HepG2 (cell line): ENCODE measurements around the gene ATE1. TPM values are rescaled to one million over a fixed set of nuclear protein-coding genes. Genes with fewer than 3 reads are reported as not detected.

Source experiments
- ATAC-seq: fragments of 200-7000 bp; cut with Tn5 transposase; 3 replicates; pipeline ENCODE4 v1.9.1; 2020; ENCODE audit warnings: mild to moderate bottlenecking, moderate library complexity
- BruUV-seq: library from RNA; stranded (reverse); fragments of 400-500 nt; replicated peaks from 2 replicates; lab custom pipeline; 2021; lab: Mats Ljungman, UMichigan
- CTCF ChIA-PET: fragments of 300-600 bp; formaldehyde crosslinking; extraction: SDS; loops from one replicate; lab custom pipeline; 2021; ENCODE audit warnings: low total read pairs, inconsistent platforms, low intra/inter-chr PET ratio; lab: Yijun Ruan, JAX
- POLR2A ChIA-PET: fragments of 350-600 bp; sonication (Branson Sonifier 250); formaldehyde crosslinking; loops from one replicate; lab custom pipeline; 2020; ENCODE audit warnings: antibody characterized with exemption, inconsistent platforms; lab: Yijun Ruan, JAX
- DNase-seq: peaks from one replicate; pipeline ENCODE4 v3.0.0-alpha.2; 2015; ENCODE audit warnings: low spot score
- FAIRE-seq: peaks from 3 replicates; lab custom pipeline; 2011; peaks lifted over from hg19 to GRCh38; lab: Jason Lieb, UNC
- H2AFZ ChIP-seq: one replicate; pipeline ENCODE4 v1.6.1; 2011; ENCODE audit warnings: low read length, inconsistent platforms
- H3K27ac ChIP-seq: fragments of 300-600 bp; 3 replicates; pipeline ENCODE4 v1.8.0; 2011; ENCODE audit warnings: mixed run types, mild to moderate bottlenecking, mixed read lengths, low read length, inconsistent platforms; ENCODE audit not compliant: insufficient read depth; ENCODE audit errors: extremely low read length
- H3K27me3 ChIP-seq, 2 experiments: fragments of 200-600 bp in 1 of 2; 2 replicates in 1 of 2; 3 replicates in 1 of 2; pipeline versions ENCODE4 v1.6.0 to v1.8.0; 2011; ENCODE audit warnings: low read length in 2 of 2, mild to moderate bottlenecking in 2 of 2, moderate library complexity in 2 of 2, inconsistent platforms in 1 of 2; ENCODE audit not compliant: insufficient read depth in 2 of 2, control insufficient read depth in 1 of 2
- H3K36me3 ChIP-seq, 2 experiments: fragments of 200-600 bp in 1 of 2; replicated peaks in 1 of 2; 2 replicates in 1 of 2; 3 replicates in 1 of 2; pipeline versions ENCODE4 v1.5.1 to v1.8.0; 2011; ENCODE audit warnings: low read length in 2 of 2, inconsistent platforms in 1 of 2; ENCODE audit not compliant: insufficient read depth in 2 of 2, control insufficient read depth in 1 of 2
- H3K4me1 ChIP-seq: 2 replicates; pipeline ENCODE4 v1.5.1; 2012; ENCODE audit warnings: low read length, inconsistent platforms; ENCODE audit not compliant: insufficient read depth
- H3K4me2 ChIP-seq: 2 replicates; pipeline ENCODE4 v1.6.0; 2011; ENCODE audit warnings: low read depth, low read length, inconsistent platforms
- H3K4me3 ChIP-seq, 3 experiments: fragments of 200-600 bp in 1 of 3; sonication (generic), shearing (Covaris generic) in 1 of 3; replicated peaks in 1 of 3; 2 replicates each; pipeline ENCODE4 v1.5.1; 2011 to 2016; ENCODE audit warnings: low read length in 3 of 3, inconsistent platforms in 2 of 3, low read depth in 2 of 3, mild to moderate bottlenecking in 2 of 3, control low read depth in 1 of 3, mixed read lengths in 1 of 3; ENCODE audit not compliant: insufficient read depth in 1 of 3
- H3K79me2 ChIP-seq: one replicate; pipeline ENCODE4 v1.6.1; 2011; ENCODE audit warnings: low read length, inconsistent platforms; ENCODE audit not compliant: insufficient read depth
- H3K9ac ChIP-seq: 2 replicates; pipeline ENCODE4 v1.6.0; 2011; ENCODE audit warnings: mild to moderate bottlenecking, low read depth, low read length, inconsistent platforms; ENCODE audit not compliant: insufficient read depth
- H3K9me3 ChIP-seq: 2 replicates; pipeline ENCODE4 v1.5.1; 2012; ENCODE audit warnings: mild to moderate bottlenecking, low read length
- H4K20me1 ChIP-seq: 2 replicates; pipeline ENCODE4 v1.6.0; 2011; ENCODE audit warnings: inconsistent platforms, mild to moderate bottlenecking, low read length, moderate library complexity; ENCODE audit not compliant: insufficient read depth
- AKNA ChIP-seq: sonication (generic); formaldehyde crosslinking; IDR thresholded peaks from 2 replicates; pipeline ENCODE4 v1.4.0; 2020; ENCODE audit warnings: missing genetic modification reagents, borderline replicate concordance
- HDAC2 ChIP-seq: sonication (generic); formaldehyde crosslinking; IDR thresholded peaks from 2 replicates; pipeline ENCODE4 v1.4.0; 2020; ENCODE audit warnings: missing genetic modification reagents
- MIXL1 ChIP-seq: IDR thresholded peaks from 2 replicates; pipeline ENCODE4 v1.6.1; 2016
- U2AF1 ChIP-seq: fragments of 200-400 bp; formaldehyde crosslinking; optimal IDR thresholded peaks from 2 replicates; pipeline ENCODE3; 2017; ENCODE audit warnings: mild to moderate bottlenecking, low read depth, low read length
- ZNF253 ChIP-seq: sonication (generic); formaldehyde crosslinking; IDR thresholded peaks from 2 replicates; pipeline ENCODE4 v1.8.0; 2022; ENCODE audit warnings: mild to moderate bottlenecking, missing genetic modification reagents, borderline replicate concordance
- WGBS: methylation state at CpG from one replicate; pipeline ENCODE4 v1.1.6; 2017; ENCODE audit warnings: low lambda C conversion rate; 5-methylcytosine and 5-hydroxymethylcytosine counted together
- in situ Hi-C: cut with HindIII; loops from 2 replicates; pipeline ENCODE4 v1.10.0; 2017; ENCODE audit warnings: low pct_unique_long_range_greater_than_20kb; ENCODE audit not compliant: extremely low pct_ligation_motif_present
- intact Hi-C: fragments of 100-400 bp; cut with micrococcal nuclease; formaldehyde crosslinking; loops from one replicate; pipeline ENCODE4 v1.10.0; 2022; ENCODE audit not compliant: unreplicated experiment
- polyA plus RNA-seq, 8 experiments: library from polyadenylated mRNA; depleted of rRNA in 3 of 8; stranded (reverse) in 7 of 8; unstranded in 1 of 8; fragments of >200 nt; fragmentation: Illumina TruSeq in 4 of 8; extraction: Trizol in 4 of 8; gene quantifications; 2 replicates each; pipeline versions ENCODE4 v1.2.1 to v1.2.3, GENCODE V29; 2011 to 2016; ENCODE audit warnings: low read depth in 4 of 8, missing spikeins in 1 of 8, mixed read lengths in 1 of 8; ENCODE audit not compliant: insufficient read depth in 1 of 8
- total RNA-seq, 5 experiments: library from RNA; depleted of rRNA; stranded (reverse); fragments of >200 nt; fragmentation: Illumina TruSeq; extraction: Trizol; gene quantifications; 2 replicates each; pipeline ENCODE4 v1.2.3, GENCODE V29; 2016; ENCODE audit warnings: low read depth in 1 of 5

Gene ATE1
- total and polyA plus RNA-seq, 2 of the 13 experiments (the other 11 are each of a cell fraction or from before 2014, with no cell fraction given): 17.5 to 42.2 TPM

GRCh38 chr10:121873236-121873635 lies 54.6 kb downstream of the ATE1 start:
- ChIA-PET POLR2A (no interaction called here), CTCF (no interaction called here)
- no peaks in the 10 kb centered on the region for H3K9me3 ChIP-seq
- ATAC-seq (no peak), DNase-seq (no peak), FAIRE-seq (no peak)
- no peak overlapping the region for H3K4me3 ChIP-seq
- peaks cover 7 to 40% of the 10 kb centered on the region in 2 experiments for H3K36me3 ChIP-seq
- TF ChIP-seq AKNA (CRISPR knock-in tag): no peak
- TF ChIP-seq U2AF1: no peak
- TF ChIP-seq ZNF253 (CRISPR knock-in tag): no peak
- TF ChIP-seq HDAC2 (CRISPR knock-in tag): no peak
- no peak for TF ChIP-seq MIXL1 (CRISPR knock-in tag)
- no peaks in the 10 kb centered on the region for H3K27me3 ChIP-seq
- H3K27ac ChIP-seq: no peak overlapping the region
- no peaks in the 10 kb centered on the region for H3K4me1 ChIP-seq
- no TSS peak for BruUV-seq
- H2AFZ ChIP-seq: no peak overlapping the region
- no peaks in the 10 kb centered on the region for H3K79me2 ChIP-seq
- no peaks in the 10 kb centered on the region; the same call in 1 of the 2 replicates for H4K20me1 ChIP-seq
- intact Hi-C loops (no loop called here), in situ Hi-C loops (no loop called here)
- 95% methylated on average over 3 of the region's 3 CpGs for WGBS
- no peak overlapping the region for H3K4me2 ChIP-seq
- H3K9ac ChIP-seq: no peak overlapping the region
